ENCODE results near the gene SIGLEC10.
A peak's percentile ranks its signal among the peaks of the same experiment; 100 is the strongest.
"Not testable (repeated sequence)": the region's sequence is repeated elsewhere in the genome, so short reads cannot be mapped to it uniquely, and the experiment has no call there.

Gene SIGLEC10

GRCh38 chr19:51417107-51417809 is at the start of gene SIGLEC10:
TSS of gene SIGLEC10 (minus strand) at chr19:51417642. CDS start at chr19:51417581, 61 bp downstream.
- peak in 28 of 58 donors; percentile 2 to 46 (median 18) for DNase-seq

- DNase-seq, result no peak
Observed at GRCh38 chr19:51466723-51467122, 49.3 kb upstream of the SIGLEC10 start.

- not testable (repeated sequence) for DNase-seq
Observed at GRCh38 chr19:51463976-51464581, 46.6 kb upstream of the SIGLEC10 start.

GRCh38 chr19:51462681-51463080 is 45.2 kb upstream of the SIGLEC10 start:
- DNase-seq, result no peak

- no peak for DNase-seq
Observed at GRCh38 chr19:51462276-51462675, 44.8 kb upstream of the SIGLEC10 start.

- peak in 14 of 58 donors; percentile 8 to 39 (median 26) for DNase-seq
Observed at GRCh38 chr19:51461723-51462161, 44.3 kb upstream of the SIGLEC10 start.

GRCh38 chr19:51460164-51460992 is 42.9 kb upstream of the SIGLEC10 start:
- DNase-seq, result no peak

- no peak for DNase-seq
Observed at GRCh38 chr19:51458899-51459505, 41.6 kb upstream of the SIGLEC10 start.

- DNase-seq, result no peak
Observed at GRCh38 chr19:51458051-51458645, 40.7 kb upstream of the SIGLEC10 start, which contains the start of gene SIGLEC8. TSS of gene SIGLEC8 (minus strand) at chr19:51458454. CDS start at chr19:51458387, 67 bp downstream.

GRCh38 chr19:51457351-51458013 is 40.0 kb upstream of the SIGLEC10 start:
- DNase-seq, result no peak

- DNase-seq, result peak in 2 of 58 donors; percentile 9 to 36
Observed at GRCh38 chr19:51456541-51457290, 39.3 kb upstream of the SIGLEC10 start.

- no peak for DNase-seq
Observed at GRCh38 chr19:51450730-51451307, 33.4 kb upstream of the SIGLEC10 start.

- DNase-seq, result no peak
Observed at GRCh38 chr19:51448411-51449016, 31.1 kb upstream of the SIGLEC10 start.

GRCh38 chr19:51448011-51448410 is 30.6 kb upstream of the SIGLEC10 start:
- no peak for DNase-seq

GRCh38 chr19:51447510-51447909 is 30.1 kb upstream of the SIGLEC10 start:
- not testable (repeated sequence) for DNase-seq

- no peak for DNase-seq
Observed at GRCh38 chr19:51441410-51442390, 24.3 kb upstream of the SIGLEC10 start.

GRCh38 chr19:51440846-51441409 is 23.5 kb upstream of the SIGLEC10 start:
- DNase-seq, result no peak

Data from anterior cingulate cortex (tissue), 58 donors.